Measurements from ENCODE around the gene RHOD.
A peak's percentile ranks its signal among the peaks of the same experiment; 100 is the strongest.

- TF ChIP-seq POLR2A (IDR thresholded peaks at IDR 0.05) = no peak
- TF ChIP-seq CTCF (IDR thresholded peaks at IDR 0.05) = peak; percentile 48 to 75 (median 56)
These were observed 2.7 kb upstream of the RHOD start for GRCh38 chr11:67053896-67054329.
